ENCODE measurements around the gene ASPDH.
A peak's percentile ranks its signal among the peaks of the same experiment; 100 is the strongest.

The ASPDH gene

GRCh38 chr19:50518091-50519005 lies 4.6 kb upstream of the ASPDH start:
- in situ Hi-C loops (cut with HindIII; ENCODE audit: low pct_ligation_motif_present, low pct_unique_long_range_greater_than_20kb, low sequenced_read_pairs) = no loop called here
- no peak for DNase-seq

GRCh38 chr19:50517704-50518075 lies 4.0 kb upstream of the ASPDH start:
- in situ Hi-C loops (cut with HindIII; ENCODE audit: low pct_ligation_motif_present, low pct_unique_long_range_greater_than_20kb, low sequenced_read_pairs) = no loop called here
- DNase-seq = no peak

- in situ Hi-C loops (cut with HindIII; ENCODE audit: low pct_ligation_motif_present, low pct_unique_long_range_greater_than_20kb, low sequenced_read_pairs) = no loop called here
- no peak for DNase-seq
Measured at GRCh38 chr19:50516964-50517703, 3.4 kb upstream of the ASPDH start.

- in situ Hi-C loops (cut with HindIII; ENCODE audit: low pct_ligation_motif_present, low pct_unique_long_range_greater_than_20kb, low sequenced_read_pairs) = no loop called here
Measured at GRCh38 chr19:50516456-50516855, 2.7 kb upstream of the ASPDH start.

GRCh38 chr19:50515168-50515561 lies 1.5 kb upstream of the ASPDH start:
- no peak for DNase-seq
- in situ Hi-C loops (cut with HindIII; ENCODE audit: low pct_ligation_motif_present, low pct_unique_long_range_greater_than_20kb, low sequenced_read_pairs) = no loop called here

More at GRCh38 chr19:50516456-50516855, 2.7 kb upstream of the ASPDH start:
- DNase-seq = no peak

GRCh38 chr19:50514346-50515167 lies 844 bp upstream of the ASPDH start:
- in situ Hi-C loops (cut with HindIII; ENCODE audit: low pct_ligation_motif_present, low pct_unique_long_range_greater_than_20kb, low sequenced_read_pairs) = no loop called here
- no peak for DNase-seq

GRCh38 chr19:50512999-50513745 lies 541 bp downstream of the ASPDH start:
- no peak for DNase-seq

GRCh38 chr19:50512112-50512998 lies 1.4 kb downstream of the ASPDH start:
- in situ Hi-C loops (cut with HindIII; ENCODE audit: low pct_ligation_motif_present, low pct_unique_long_range_greater_than_20kb, low sequenced_read_pairs) = no loop called here
- no peak for DNase-seq

More at GRCh38 chr19:50512999-50513745, 541 bp downstream of the ASPDH start:
- in situ Hi-C loops (cut with HindIII; ENCODE audit: low pct_ligation_motif_present, low pct_unique_long_range_greater_than_20kb, low sequenced_read_pairs) = no loop called here

- peak; percentile 99 for DNase-seq
- in situ Hi-C loops (cut with HindIII; ENCODE audit: low pct_ligation_motif_present, low pct_unique_long_range_greater_than_20kb, low sequenced_read_pairs) = no loop called here
Measured at GRCh38 chr19:50511069-50511822, 2.5 kb downstream of the ASPDH start, which contains the start of gene JOSD2. Gene JOSD2, minus strand, starts transcription at chr19:50511191. Its CDS starts 760 bp downstream, at chr19:50510431.

- no peak for DNase-seq
Measured at GRCh38 chr19:50510700-50511068, 3.0 kb downstream of the ASPDH start.

GRCh38 chr19:50510121-50510670 lies 3.5 kb downstream of the ASPDH start:
- in situ Hi-C loops (cut with HindIII; ENCODE audit: low pct_ligation_motif_present, low pct_unique_long_range_greater_than_20kb, low sequenced_read_pairs) = no loop called here
- no peak for DNase-seq

More at GRCh38 chr19:50510700-50511068, 3.0 kb downstream of the ASPDH start:
- in situ Hi-C loops (cut with HindIII; ENCODE audit: low pct_ligation_motif_present, low pct_unique_long_range_greater_than_20kb, low sequenced_read_pairs) = no loop called here

- no peak for DNase-seq
- in situ Hi-C loops (cut with HindIII; ENCODE audit: low pct_ligation_motif_present, low pct_unique_long_range_greater_than_20kb, low sequenced_read_pairs) = no loop called here
Measured at GRCh38 chr19:50509366-50509765, 4.3 kb downstream of the ASPDH start.

- no peak for DNase-seq
- in situ Hi-C loops (cut with HindIII; ENCODE audit: low pct_ligation_motif_present, low pct_unique_long_range_greater_than_20kb, low sequenced_read_pairs) = no loop called here
Measured at GRCh38 chr19:50508843-50509190, 4.9 kb downstream of the ASPDH start.

- DNase-seq = no peak
- in situ Hi-C loops (cut with HindIII; ENCODE audit: low pct_ligation_motif_present, low pct_unique_long_range_greater_than_20kb, low sequenced_read_pairs) = no loop called here
Measured at GRCh38 chr19:50507376-50507775, 6.3 kb downstream of the ASPDH start.

GRCh38 chr19:50506700-50507099 lies 7.0 kb downstream of the ASPDH start:
- in situ Hi-C loops (cut with HindIII; ENCODE audit: low pct_ligation_motif_present, low pct_unique_long_range_greater_than_20kb, low sequenced_read_pairs) = no loop called here
- no peak for DNase-seq

GRCh38 chr19:50505856-50506611 lies 7.7 kb downstream of the ASPDH start:
- in situ Hi-C loops (cut with HindIII; ENCODE audit: low pct_ligation_motif_present, low pct_unique_long_range_greater_than_20kb, low sequenced_read_pairs) = no loop called here
- DNase-seq = no peak

Data from ACHN (cell line).